ENCODE data around the gene DSN1. TPM values are rescaled to one million over a fixed set of nuclear protein-coding genes. Genes with fewer than 3 reads are reported as not detected.

DSN1 gene, protein sequence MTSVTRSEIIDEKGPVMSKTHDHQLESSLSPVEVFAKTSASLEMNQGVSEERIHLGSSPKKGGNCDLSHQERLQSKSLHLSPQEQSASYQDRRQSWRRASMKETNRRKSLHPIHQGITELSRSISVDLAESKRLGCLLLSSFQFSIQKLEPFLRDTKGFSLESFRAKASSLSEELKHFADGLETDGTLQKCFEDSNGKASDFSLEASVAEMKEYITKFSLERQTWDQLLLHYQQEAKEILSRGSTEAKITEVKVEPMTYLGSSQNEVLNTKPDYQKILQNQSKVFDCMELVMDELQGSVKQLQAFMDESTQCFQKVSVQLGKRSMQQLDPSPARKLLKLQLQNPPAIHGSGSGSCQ
- total RNA-seq (2022; extraction: Qiagen RNA extraction) = 22.4 to 28.3 TPM (median 24.6 TPM) in 5 replicates

DNA sequence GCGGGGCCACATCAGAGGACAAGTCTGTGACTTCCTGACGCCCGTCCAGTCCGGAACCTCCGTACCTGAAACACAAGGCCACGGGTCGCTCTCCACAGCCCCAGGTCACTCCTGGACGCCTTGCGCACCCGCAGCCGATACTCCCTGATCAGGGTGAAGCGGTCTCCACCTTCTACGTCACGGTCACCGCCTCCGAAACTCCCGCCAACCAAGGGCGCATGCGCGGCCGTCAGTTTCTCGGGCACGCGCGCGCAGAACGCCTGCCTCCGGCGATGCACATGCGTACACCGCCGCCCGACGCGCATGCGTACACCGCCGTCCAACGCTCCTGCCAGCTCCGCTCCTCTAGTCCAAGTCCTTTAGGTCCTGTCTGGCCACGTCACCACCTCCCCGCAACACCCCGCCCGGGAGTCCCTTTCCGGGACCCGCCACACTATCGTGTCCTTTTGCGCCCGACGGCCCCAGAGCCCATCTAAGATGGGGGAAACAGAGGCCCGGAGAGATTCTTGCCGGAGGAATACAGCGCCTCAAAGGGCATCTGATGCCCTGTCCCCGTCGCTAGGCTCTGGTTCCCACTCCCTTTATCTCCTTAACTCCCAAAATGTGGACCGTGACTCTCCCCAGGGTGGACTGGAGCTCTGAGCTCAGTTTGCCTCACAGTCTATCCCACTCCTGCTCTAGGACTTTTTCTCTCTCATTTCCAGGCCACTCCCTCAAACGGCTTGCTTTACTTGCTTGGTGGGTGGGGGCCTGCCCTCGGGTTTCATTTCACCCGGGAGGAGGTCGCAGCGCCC lies at the start of gene DSN1:
DSN1 (minus strand) TSS at position 167 of the 794 bp plus-strand sequence. CDS start 2,305 bp downstream, outside the sequence.

DNA sequence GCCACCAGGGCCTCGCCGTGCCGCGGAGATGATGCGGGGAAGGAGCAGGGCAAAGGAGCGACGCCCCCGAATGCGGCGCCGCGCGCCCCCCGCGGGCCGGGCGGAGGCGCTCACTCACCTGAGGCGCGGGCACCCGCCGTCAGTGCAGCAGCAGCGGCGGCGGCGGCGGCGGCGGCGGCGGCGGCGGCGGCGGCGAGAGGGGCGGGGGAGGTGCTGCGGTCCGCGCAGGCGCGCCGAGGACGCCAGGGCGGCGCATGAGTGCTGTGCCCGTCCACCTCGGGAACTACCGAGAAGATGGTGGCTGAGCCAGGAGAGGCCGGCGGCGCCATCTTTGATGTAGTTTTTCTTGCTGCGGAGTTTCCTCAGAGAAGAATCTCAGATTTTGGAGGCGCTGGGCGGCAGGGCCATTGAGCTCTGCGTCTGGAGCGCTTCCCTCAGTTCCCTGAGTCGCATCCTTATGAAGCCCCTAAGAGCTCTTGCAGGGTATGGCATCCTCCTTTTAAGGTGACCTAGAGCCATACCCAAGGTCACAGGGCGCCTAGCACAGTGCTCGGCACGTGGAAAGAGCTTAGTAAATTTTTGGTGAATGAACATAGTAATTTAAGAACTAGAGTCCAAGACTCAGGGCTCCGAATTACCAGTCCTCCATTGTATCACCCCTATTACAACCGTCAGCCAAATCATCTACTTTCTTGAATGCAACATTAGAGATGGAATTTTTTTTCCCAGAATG lies 27.5 kb downstream of the DSN1 start, which contains the start of gene NDRG3:
NDRG3 (minus strand) TSS at position 164 of the 733 bp plus-strand sequence. CDS start 24,355 bp downstream, outside the sequence.

Other genes with a start within 250 kb of the DSN1 start
- gene MYL9, start 232.2 kb downstream of the DSN1 start, total RNA-seq (2022; extraction: Qiagen RNA extraction) = 15.5 to 27.1 TPM (median 20.2 TPM) in 5 replicates
- gene TGIF2, start 200.2 kb downstream of the DSN1 start, total RNA-seq (2022; extraction: Qiagen RNA extraction) = 3.1 to 4.3 TPM (median 3.7 TPM) in 5 replicates
- gene RAB5IF, start 168.0 kb downstream of the DSN1 start, total RNA-seq (2022; extraction: Qiagen RNA extraction) = 182 to 280 TPM (median 254 TPM) in 5 replicates
- gene SLA2, start 127.6 kb downstream of the DSN1 start, total RNA-seq (2022; extraction: Qiagen RNA extraction) = 0.06 to 0.15 TPM (median 0.13 TPM) in 5 replicates
- 18.4 to 21.1 TPM (median 20.2 TPM) in 5 replicates for gene NDRG3, start 27.7 kb downstream of the DSN1 start, total RNA-seq (2022; extraction: Qiagen RNA extraction)
- not detected in 5 replicates for gene TLDC2, start 102.4 kb upstream of the DSN1 start, total RNA-seq (2022; extraction: Qiagen RNA extraction)
- gene SAMHD1, start 177.9 kb upstream of the DSN1 start, total RNA-seq (2022; extraction: Qiagen RNA extraction) = 8.3 to 11.5 TPM (median 9.3 TPM) in 5 replicates

All from A549 treated with AZD2906 at 1 μM for 4 hours (cell line).